GM23338 (cell line): ENCODE results near the gene PAQR6.

Experiments used
- CREB1 ChIP-seq: fragments of 250-450 bp; sonication (Bioruptor Pico); IDR thresholded peaks from 2 replicates; pipeline ENCODE4 v1.5.0; 2020; ENCODE audit warnings: low read depth, mild to moderate bottlenecking, moderate library complexity
- EZH2 ChIP-seq: fragments of 200-600 bp; sonication (generic); IDR thresholded peaks from one replicate; pipeline ENCODE4 v1.8.0; 2017; ENCODE audit warnings: antibody characterized with exemption, mild to moderate bottlenecking, low read depth; ENCODE audit not compliant: unreplicated experiment
- EZH2phosphoT487 ChIP-seq: fragments of 200-600 bp; sonication (generic); IDR thresholded peaks from one replicate; pipeline ENCODE4 v1.8.1; 2018; ENCODE audit warnings: antibody characterized with exemption; ENCODE audit not compliant: unreplicated experiment
- JUNB ChIP-seq: IDR thresholded peaks from one replicate; pipeline ENCODE4 v1.6.1; 2016; ENCODE audit warnings: antibody characterized with exemption; ENCODE audit not compliant: unreplicated experiment
- NANOG ChIP-seq: IDR thresholded peaks from 2 replicates; pipeline ENCODE4 v1.6.1; 2016; ENCODE audit warnings: antibody characterized with exemption, borderline replicate concordance
- POLR2AphosphoS5 ChIP-seq: IDR thresholded peaks from 2 replicates; pipeline ENCODE4 v1.6.1; 2016; ENCODE audit warnings: antibody characterized with exemption, low read depth
- STAT1 ChIP-seq: IDR thresholded peaks from one replicate; pipeline ENCODE4 v1.6.1; 2016; ENCODE audit warnings: antibody characterized with exemption; ENCODE audit not compliant: unreplicated experiment
- ZNF114 ChIP-seq: fragments of 250-450 bp; sonication (Bioruptor Pico); IDR thresholded peaks from 2 replicates; pipeline ENCODE4 v1.5.0; 2020; ENCODE audit warnings: mild to moderate bottlenecking, moderate library complexity
- ZNF331 ChIP-seq: fragments of 250-450 bp; sonication (Bioruptor Pico); IDR thresholded peaks from 2 replicates; pipeline ENCODE4 v1.5.0; 2020; ENCODE audit warnings: low read depth, mild to moderate bottlenecking, moderate library complexity
- TF ChIP-seq, protein P1 (sequence below), 2 experiments: fragments of 200-600 bp in 1 of 2; sonication (generic) in 1 of 2; conservative IDR thresholded peaks; 2 replicates each; pipeline versions ENCODE4 v1.5.1 to v1.6.1; 2016 to 2017; ENCODE audit warnings: antibody characterized with exemption in 2 of 2, low read depth in 2 of 2, mild to moderate bottlenecking in 2 of 2, moderate library complexity in 1 of 2
- TF ChIP-seq, protein P2 (sequence below): IDR thresholded peaks from one replicate; pipeline ENCODE4 v1.6.1; 2018; ENCODE audit warnings: antibody characterized with exemption; ENCODE audit not compliant: unreplicated experiment
- TF ChIP-seq, protein P3 (sequence below): fragments of 250-450 bp; sonication (Bioruptor Pico); IDR thresholded peaks from 2 replicates; pipeline ENCODE4 v1.5.0; 2020; ENCODE audit warnings: mild to moderate bottlenecking, moderate library complexity
- TF ChIP-seq, protein P4 (sequence below): IDR thresholded peaks from 2 replicates; pipeline ENCODE4 v1.6.1; 2016; ENCODE audit warnings: antibody characterized with exemption

DNA sequence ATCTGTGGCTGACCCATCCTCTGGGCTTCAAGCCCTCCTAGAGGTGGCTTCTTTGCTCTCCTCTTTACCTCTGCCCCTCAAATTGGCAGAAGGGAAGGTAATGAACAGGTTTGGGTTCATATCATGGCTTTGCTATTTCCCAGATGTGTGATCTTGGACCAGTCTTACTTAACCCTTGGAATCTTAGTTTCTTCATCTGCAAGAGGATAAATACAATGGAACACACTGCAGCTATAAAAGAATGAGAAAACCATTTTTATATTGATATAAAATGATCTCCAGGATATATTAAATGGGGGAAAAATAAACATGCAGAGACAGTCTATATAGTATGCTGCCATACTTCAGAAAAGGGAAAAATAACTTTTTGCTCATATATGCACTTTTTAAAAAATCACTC, 42.0 kb upstream of the PAQR6 start:
- TF ChIP-seq, protein P1, sequence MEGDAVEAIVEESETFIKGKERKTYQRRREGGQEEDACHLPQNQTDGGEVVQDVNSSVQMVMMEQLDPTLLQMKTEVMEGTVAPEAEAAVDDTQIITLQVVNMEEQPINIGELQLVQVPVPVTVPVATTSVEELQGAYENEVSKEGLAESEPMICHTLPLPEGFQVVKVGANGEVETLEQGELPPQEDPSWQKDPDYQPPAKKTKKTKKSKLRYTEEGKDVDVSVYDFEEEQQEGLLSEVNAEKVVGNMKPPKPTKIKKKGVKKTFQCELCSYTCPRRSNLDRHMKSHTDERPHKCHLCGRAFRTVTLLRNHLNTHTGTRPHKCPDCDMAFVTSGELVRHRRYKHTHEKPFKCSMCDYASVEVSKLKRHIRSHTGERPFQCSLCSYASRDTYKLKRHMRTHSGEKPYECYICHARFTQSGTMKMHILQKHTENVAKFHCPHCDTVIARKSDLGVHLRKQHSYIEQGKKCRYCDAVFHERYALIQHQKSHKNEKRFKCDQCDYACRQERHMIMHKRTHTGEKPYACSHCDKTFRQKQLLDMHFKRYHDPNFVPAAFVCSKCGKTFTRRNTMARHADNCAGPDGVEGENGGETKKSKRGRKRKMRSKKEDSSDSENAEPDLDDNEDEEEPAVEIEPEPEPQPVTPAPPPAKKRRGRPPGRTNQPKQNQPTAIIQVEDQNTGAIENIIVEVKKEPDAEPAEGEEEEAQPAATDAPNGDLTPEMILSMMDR (conservative IDR thresholded peaks at IDR 0.05; ENCODE audit: low read depth in 2 of 2): no peak
- TF ChIP-seq POLR2AphosphoS5 (no peak), EZH2 (no peak), EZH2phosphoT487 (no peak), JUNB (no peak), CREB1 (CRISPR knock-in tag) (no peak), STAT1 (no peak), ZNF331 (CRISPR knock-in tag) (no peak), ZNF114 (CRISPR knock-in tag) (no peak), NANOG (no peak)
- TF ChIP-seq, protein P2, sequence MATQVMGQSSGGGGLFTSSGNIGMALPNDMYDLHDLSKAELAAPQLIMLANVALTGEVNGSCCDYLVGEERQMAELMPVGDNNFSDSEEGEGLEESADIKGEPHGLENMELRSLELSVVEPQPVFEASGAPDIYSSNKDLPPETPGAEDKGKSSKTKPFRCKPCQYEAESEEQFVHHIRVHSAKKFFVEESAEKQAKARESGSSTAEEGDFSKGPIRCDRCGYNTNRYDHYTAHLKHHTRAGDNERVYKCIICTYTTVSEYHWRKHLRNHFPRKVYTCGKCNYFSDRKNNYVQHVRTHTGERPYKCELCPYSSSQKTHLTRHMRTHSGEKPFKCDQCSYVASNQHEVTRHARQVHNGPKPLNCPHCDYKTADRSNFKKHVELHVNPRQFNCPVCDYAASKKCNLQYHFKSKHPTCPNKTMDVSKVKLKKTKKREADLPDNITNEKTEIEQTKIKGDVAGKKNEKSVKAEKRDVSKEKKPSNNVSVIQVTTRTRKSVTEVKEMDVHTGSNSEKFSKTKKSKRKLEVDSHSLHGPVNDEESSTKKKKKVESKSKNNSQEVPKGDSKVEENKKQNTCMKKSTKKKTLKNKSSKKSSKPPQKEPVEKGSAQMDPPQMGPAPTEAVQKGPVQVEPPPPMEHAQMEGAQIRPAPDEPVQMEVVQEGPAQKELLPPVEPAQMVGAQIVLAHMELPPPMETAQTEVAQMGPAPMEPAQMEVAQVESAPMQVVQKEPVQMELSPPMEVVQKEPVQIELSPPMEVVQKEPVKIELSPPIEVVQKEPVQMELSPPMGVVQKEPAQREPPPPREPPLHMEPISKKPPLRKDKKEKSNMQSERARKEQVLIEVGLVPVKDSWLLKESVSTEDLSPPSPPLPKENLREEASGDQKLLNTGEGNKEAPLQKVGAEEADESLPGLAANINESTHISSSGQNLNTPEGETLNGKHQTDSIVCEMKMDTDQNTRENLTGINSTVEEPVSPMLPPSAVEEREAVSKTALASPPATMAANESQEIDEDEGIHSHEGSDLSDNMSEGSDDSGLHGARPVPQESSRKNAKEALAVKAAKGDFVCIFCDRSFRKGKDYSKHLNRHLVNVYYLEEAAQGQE: no peak
- TF ChIP-seq, protein P3, sequence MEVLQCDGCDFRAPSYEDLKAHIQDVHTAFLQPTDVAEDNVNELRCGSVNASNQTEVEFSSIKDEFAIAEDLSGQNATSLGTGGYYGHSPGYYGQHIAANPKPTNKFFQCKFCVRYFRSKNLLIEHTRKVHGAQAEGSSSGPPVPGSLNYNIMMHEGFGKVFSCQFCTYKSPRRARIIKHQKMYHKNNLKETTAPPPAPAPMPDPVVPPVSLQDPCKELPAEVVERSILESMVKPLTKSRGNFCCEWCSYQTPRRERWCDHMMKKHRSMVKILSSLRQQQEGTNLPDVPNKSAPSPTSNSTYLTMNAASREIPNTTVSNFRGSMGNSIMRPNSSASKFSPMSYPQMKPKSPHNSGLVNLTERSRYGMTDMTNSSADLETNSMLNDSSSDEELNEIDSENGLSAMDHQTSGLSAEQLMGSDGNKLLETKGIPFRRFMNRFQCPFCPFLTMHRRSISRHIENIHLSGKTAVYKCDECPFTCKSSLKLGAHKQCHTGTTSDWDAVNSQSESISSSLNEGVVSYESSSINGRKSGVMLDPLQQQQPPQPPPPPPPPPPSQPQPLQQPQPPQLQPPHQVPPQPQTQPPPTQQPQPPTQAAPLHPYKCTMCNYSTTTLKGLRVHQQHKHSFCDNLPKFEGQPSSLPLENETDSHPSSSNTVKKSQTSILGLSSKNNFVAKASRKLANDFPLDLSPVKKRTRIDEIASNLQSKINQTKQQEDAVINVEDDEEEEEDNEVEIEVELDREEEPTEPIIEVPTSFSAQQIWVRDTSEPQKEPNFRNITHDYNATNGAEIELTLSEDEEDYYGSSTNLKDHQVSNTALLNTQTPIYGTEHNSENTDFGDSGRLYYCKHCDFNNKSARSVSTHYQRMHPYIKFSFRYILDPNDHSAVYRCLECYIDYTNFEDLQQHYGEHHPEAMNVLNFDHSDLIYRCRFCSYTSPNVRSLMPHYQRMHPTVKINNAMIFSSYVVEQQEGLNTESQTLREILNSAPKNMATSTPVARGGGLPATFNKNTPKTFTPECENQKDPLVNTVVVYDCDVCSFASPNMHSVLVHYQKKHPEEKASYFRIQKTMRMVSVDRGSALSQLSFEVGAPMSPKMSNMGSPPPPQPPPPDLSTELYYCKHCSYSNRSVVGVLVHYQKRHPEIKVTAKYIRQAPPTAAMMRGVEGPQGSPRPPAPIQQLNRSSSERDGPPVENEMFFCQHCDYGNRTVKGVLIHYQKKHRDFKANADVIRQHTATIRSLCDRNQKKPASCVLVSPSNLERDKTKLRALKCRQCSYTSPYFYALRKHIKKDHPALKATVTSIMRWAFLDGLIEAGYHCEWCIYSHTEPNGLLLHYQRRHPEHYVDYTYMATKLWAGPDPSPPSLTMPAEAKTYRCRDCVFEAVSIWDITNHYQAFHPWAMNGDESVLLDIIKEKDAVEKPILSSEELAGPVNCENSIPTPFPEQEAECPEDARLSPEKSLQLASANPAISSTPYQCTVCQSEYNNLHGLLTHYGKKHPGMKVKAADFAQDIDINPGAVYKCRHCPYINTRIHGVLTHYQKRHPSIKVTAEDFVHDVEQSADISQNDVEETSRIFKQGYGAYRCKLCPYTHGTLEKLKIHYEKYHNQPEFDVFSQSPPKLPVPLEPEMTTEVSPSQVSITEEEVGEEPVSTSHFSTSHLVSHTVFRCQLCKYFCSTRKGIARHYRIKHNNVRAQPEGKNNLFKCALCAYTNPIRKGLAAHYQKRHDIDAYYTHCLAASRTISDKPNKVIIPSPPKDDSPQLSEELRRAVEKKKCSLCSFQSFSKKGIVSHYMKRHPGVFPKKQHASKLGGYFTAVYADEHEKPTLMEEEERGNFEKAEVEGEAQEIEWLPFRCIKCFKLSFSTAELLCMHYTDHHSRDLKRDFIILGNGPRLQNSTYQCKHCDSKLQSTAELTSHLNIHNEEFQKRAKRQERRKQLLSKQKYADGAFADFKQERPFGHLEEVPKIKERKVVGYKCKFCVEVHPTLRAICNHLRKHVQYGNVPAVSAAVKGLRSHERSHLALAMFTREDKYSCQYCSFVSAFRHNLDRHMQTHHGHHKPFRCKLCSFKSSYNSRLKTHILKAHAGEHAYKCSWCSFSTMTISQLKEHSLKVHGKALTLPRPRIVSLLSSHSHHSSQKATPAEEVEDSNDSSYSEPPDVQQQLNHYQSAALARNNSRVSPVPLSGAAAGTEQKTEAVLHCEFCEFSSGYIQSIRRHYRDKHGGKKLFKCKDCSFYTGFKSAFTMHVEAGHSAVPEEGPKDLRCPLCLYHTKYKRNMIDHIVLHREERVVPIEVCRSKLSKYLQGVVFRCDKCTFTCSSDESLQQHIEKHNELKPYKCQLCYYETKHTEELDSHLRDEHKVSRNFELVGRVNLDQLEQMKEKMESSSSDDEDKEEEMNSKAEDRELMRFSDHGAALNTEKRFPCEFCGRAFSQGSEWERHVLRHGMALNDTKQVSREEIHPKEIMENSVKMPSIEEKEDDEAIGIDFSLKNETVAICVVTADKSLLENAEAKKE (CRISPR knock-in tag): no peak
- TF ChIP-seq, protein P4, sequence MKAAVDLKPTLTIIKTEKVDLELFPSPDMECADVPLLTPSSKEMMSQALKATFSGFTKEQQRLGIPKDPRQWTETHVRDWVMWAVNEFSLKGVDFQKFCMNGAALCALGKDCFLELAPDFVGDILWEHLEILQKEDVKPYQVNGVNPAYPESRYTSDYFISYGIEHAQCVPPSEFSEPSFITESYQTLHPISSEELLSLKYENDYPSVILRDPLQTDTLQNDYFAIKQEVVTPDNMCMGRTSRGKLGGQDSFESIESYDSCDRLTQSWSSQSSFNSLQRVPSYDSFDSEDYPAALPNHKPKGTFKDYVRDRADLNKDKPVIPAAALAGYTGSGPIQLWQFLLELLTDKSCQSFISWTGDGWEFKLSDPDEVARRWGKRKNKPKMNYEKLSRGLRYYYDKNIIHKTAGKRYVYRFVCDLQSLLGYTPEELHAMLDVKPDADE: no peak
